Body of pancreas (tissue), 4 donors: Measurements from ENCODE around the gene CALCOCO1.

Experiments used
- CTCF ChIP-seq, 7 experiments: fragments of 450-650 bp in 4 of 7; fragments of 200-600 bp in 3 of 7; sonication (generic) in 3 of 7; IDR thresholded peaks; one replicate each; pipeline ENCODE4 v1.5.1; 2016 to 2019; ENCODE audit warnings: antibody characterized with exemption in 7 of 7
- POLR2A ChIP-seq, 3 donors: fragments of 450-650 bp; IDR thresholded peaks; one replicate each; pipeline ENCODE4 v1.6.1; 2016; ENCODE audit warnings: antibody characterized with exemption in 3 of 3, mild to moderate bottlenecking in 2 of 3

DNA sequence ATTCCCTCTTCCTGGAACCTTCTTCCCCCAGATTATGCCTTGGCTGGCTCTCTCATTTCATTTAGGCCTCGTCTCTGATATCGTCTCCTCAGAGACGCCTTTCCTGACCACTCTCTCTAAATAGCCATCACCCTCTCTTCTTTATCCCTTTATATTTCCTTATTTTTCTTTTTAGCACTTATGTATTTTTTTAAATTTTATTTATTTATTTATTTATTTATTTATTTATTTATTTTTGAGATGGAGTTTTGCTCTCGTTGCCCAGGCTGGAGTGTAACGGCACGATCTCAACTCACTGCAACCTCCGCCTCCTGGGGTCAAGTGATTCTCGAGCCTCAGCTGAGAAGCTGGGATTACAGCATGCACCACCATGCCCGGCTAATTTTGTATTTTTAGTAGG lies 43.3 kb downstream of the CALCOCO1 start:
- TF ChIP-seq CTCF (IDR thresholded peaks at IDR 0.05), result no peak
- TF ChIP-seq POLR2A (IDR thresholded peaks at IDR 0.05), result no peak
